Measurements from ENCODE around the gene ACSBG1. TPM values are rescaled to one million over a fixed set of nuclear protein-coding genes. Genes with fewer than 3 reads are reported as not detected.

Gene ACSBG1
- polyA plus RNA-seq, 1 donor from 2014 or later: 0.32 TPM

DNA sequence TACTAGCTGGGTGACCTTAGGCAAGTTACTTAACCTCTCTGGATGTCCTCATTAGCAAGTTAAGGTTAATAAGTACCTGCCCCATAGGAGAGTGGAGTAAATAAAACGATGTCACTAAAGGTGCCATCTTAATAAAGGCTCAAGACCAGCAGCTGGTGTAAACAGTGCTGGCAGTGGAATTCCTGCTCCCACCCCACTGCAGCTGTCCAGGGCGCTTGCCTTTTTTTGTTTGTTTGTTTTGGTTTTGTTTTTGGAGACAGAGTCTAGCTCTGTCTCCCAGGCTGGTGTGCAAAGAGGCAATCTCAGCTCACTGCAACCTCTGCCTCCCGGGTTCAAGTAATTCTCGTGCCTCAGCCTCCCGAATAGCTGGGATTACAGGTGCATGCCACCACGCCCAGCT is 56.3 kb downstream of the ACSBG1 start:
- Histone ChIP-seq H2AFZ (ENCODE audit: low read depth, low read length) (no peak overlapping the region), H3K9me2 (ENCODE audit: insufficient read depth, low read length) (no peaks in the 10 kb centered on the region), H3K9me3 (ENCODE audit: low read length) (no peaks in the 10 kb centered on the region), H4K20me1 (ENCODE audit: insufficient read depth) (no peaks in the 10 kb centered on the region), H3K4me2 (ENCODE audit: low read length) (no peak overlapping the region), H3F3A (ENCODE audit: insufficient read depth, low read length, poor library complexity, severe bottlenecking) (no peaks in the 10 kb centered on the region), H3K9ac (ENCODE audit: low read length) (no peak overlapping the region), H3K36me3 (ENCODE audit: insufficient read depth, low read length) (no peaks in the 10 kb centered on the region), H3K4me3 (ENCODE audit: low read length) (no peak overlapping the region), H3K79me2 (replicated peaks; ENCODE audit: insufficient read depth, low read length) (no peaks in the 10 kb centered on the region), H3K27ac (ENCODE audit: low read length) (no peak overlapping the region), H3K27me3 (ENCODE audit: insufficient read depth, low read depth, low read length) (no peaks in the 10 kb centered on the region)
- TF ChIP-seq, protein P1, sequence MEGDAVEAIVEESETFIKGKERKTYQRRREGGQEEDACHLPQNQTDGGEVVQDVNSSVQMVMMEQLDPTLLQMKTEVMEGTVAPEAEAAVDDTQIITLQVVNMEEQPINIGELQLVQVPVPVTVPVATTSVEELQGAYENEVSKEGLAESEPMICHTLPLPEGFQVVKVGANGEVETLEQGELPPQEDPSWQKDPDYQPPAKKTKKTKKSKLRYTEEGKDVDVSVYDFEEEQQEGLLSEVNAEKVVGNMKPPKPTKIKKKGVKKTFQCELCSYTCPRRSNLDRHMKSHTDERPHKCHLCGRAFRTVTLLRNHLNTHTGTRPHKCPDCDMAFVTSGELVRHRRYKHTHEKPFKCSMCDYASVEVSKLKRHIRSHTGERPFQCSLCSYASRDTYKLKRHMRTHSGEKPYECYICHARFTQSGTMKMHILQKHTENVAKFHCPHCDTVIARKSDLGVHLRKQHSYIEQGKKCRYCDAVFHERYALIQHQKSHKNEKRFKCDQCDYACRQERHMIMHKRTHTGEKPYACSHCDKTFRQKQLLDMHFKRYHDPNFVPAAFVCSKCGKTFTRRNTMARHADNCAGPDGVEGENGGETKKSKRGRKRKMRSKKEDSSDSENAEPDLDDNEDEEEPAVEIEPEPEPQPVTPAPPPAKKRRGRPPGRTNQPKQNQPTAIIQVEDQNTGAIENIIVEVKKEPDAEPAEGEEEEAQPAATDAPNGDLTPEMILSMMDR (IDR thresholded peaks at IDR 0.05; ENCODE audit: poor library complexity, severe bottlenecking): no peak
- TF ChIP-seq RAD21 (conservative IDR thresholded peaks at IDR 0.05) (no peak), EZH2 (IDR thresholded peaks at IDR 0.05; ENCODE audit: borderline replicate concordance, insufficient read depth, low read length, poor library complexity, severe bottlenecking) (no peak), EP300 (conservative IDR thresholded peaks at IDR 0.05; ENCODE audit: poor library complexity, severe bottlenecking) (no peak), POLR2AphosphoS5 (IDR thresholded peaks at IDR 0.05) (no peak), SMC3 (conservative IDR thresholded peaks at IDR 0.05; ENCODE audit: poor library complexity) (no peak), TAF1 (IDR thresholded peaks at IDR 0.05; ENCODE audit: low read depth) (no peak), MXI1 (conservative IDR thresholded peaks at IDR 0.05; ENCODE audit: poor library complexity, severe bottlenecking) (no peak)
- TF ChIP-seq, protein P2, sequence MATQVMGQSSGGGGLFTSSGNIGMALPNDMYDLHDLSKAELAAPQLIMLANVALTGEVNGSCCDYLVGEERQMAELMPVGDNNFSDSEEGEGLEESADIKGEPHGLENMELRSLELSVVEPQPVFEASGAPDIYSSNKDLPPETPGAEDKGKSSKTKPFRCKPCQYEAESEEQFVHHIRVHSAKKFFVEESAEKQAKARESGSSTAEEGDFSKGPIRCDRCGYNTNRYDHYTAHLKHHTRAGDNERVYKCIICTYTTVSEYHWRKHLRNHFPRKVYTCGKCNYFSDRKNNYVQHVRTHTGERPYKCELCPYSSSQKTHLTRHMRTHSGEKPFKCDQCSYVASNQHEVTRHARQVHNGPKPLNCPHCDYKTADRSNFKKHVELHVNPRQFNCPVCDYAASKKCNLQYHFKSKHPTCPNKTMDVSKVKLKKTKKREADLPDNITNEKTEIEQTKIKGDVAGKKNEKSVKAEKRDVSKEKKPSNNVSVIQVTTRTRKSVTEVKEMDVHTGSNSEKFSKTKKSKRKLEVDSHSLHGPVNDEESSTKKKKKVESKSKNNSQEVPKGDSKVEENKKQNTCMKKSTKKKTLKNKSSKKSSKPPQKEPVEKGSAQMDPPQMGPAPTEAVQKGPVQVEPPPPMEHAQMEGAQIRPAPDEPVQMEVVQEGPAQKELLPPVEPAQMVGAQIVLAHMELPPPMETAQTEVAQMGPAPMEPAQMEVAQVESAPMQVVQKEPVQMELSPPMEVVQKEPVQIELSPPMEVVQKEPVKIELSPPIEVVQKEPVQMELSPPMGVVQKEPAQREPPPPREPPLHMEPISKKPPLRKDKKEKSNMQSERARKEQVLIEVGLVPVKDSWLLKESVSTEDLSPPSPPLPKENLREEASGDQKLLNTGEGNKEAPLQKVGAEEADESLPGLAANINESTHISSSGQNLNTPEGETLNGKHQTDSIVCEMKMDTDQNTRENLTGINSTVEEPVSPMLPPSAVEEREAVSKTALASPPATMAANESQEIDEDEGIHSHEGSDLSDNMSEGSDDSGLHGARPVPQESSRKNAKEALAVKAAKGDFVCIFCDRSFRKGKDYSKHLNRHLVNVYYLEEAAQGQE (IDR thresholded peaks at IDR 0.05; ENCODE audit: borderline replicate concordance): no peak

DNA sequence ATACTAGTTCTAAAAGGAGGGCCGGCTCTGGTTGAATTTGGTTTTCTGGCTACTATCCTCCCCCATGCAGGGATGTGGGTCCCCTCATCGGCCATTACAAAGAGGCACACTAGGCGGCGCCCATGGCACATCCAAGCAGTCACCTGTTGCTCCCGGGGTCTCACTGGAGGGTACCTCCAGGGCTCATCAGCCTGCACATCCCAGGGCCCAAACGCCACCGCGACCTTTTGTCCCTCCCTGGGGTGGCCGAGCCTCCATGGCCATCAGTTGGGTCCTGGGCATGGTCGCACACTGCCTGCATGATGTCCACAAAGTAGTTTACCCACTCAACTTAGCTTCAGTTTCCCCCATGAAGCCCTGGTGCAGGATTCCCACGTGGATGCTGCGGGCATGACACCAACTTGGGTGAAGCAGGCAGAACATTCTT is 56.9 kb downstream of the ACSBG1 start:
- H3K4me3 ChIP-seq (ENCODE audit: low read length): no peak overlapping the region
- no peak overlapping the region for H3K9ac ChIP-seq (ENCODE audit: low read length)
- H4K20me1 ChIP-seq (ENCODE audit: insufficient read depth): no peaks in the 10 kb centered on the region
- H3K27ac ChIP-seq (ENCODE audit: low read length): no peak overlapping the region
- H3F3A ChIP-seq (ENCODE audit: insufficient read depth, low read length, poor library complexity, severe bottlenecking): no peaks in the 10 kb centered on the region
- H3K9me3 ChIP-seq (ENCODE audit: low read length): no peaks in the 10 kb centered on the region
- TF ChIP-seq, protein P1 (IDR thresholded peaks at IDR 0.05; ENCODE audit: poor library complexity, severe bottlenecking): no peak
- TF ChIP-seq TAF1 (IDR thresholded peaks at IDR 0.05; ENCODE audit: low read depth): no peak
- no peak for TF ChIP-seq RAD21 (conservative IDR thresholded peaks at IDR 0.05)
- TF ChIP-seq, protein P2 (IDR thresholded peaks at IDR 0.05; ENCODE audit: borderline replicate concordance): no peak
- no peak for TF ChIP-seq EP300 (conservative IDR thresholded peaks at IDR 0.05; ENCODE audit: poor library complexity, severe bottlenecking)
- no peak for TF ChIP-seq EZH2 (IDR thresholded peaks at IDR 0.05; ENCODE audit: borderline replicate concordance, insufficient read depth, low read length, poor library complexity, severe bottlenecking)
- TF ChIP-seq SMC3 (conservative IDR thresholded peaks at IDR 0.05; ENCODE audit: poor library complexity): no peak
- TF ChIP-seq MXI1 (conservative IDR thresholded peaks at IDR 0.05; ENCODE audit: poor library complexity, severe bottlenecking): no peak
- TF ChIP-seq POLR2AphosphoS5 (IDR thresholded peaks at IDR 0.05): no peak
- H3K79me2 ChIP-seq (replicated peaks; ENCODE audit: insufficient read depth, low read length): no peaks in the 10 kb centered on the region
- no peaks in the 10 kb centered on the region for H3K9me2 ChIP-seq (ENCODE audit: insufficient read depth, low read length)
- no peak overlapping the region for H2AFZ ChIP-seq (ENCODE audit: low read depth, low read length)
- no peak overlapping the region for H3K4me2 ChIP-seq (ENCODE audit: low read length)
- no peaks in the 10 kb centered on the region for H3K36me3 ChIP-seq (ENCODE audit: insufficient read depth, low read length)
- H3K27me3 ChIP-seq (ENCODE audit: insufficient read depth, low read depth, low read length): no peaks in the 10 kb centered on the region
